Common myeloid progenitor, CD34-positive (primary cell): ENCODE data around the gene SLC10A7.
A peak's percentile ranks its signal among the peaks of the same experiment; 100 is the strongest.

Experiments
- CTCF ChIA-PET: fragments of 350-600 bp; sonication (Branson Sonifier 250); formaldehyde crosslinking; loops from one replicate; lab custom pipeline; 2021; ENCODE audit warnings: antibody characterized with exemption; lab: Charles Lee
- POLR2A ChIA-PET: fragments of 350-600 bp; sonication (Branson Sonifier 250); formaldehyde crosslinking; loops from one replicate; lab custom pipeline; 2021; ENCODE audit warnings: antibody characterized with exemption; lab: Charles Lee
- DNase-seq, 3 donors: peaks; one replicate each; pipeline versions ENCODE4 v3.0.0 to v3.0.0-alpha.2; 2013
- H3K27ac ChIP-seq, 2 experiments: 1 replicate in 1 of 2; 2 replicates in 1 of 2; pipeline ENCODE4 v1.7.0; 2013; ENCODE audit warnings: inconsistent platforms in 2 of 2, low read length in 2 of 2, mild to moderate bottlenecking in 2 of 2, low read depth in 1 of 2, moderate library complexity in 1 of 2; ENCODE audit not compliant: severe bottlenecking in 2 of 2, insufficient read depth in 1 of 2, poor library complexity in 1 of 2
- H3K27me3 ChIP-seq, 5 experiments: replicated peaks in 2 of 5; 1 replicate in 3 of 5; 2 replicates in 2 of 5; pipeline versions ENCODE4 v1.6.1 to v1.7.0; 2013; ENCODE audit warnings: low read length in 4 of 5, mild to moderate bottlenecking in 2 of 5, moderate library complexity in 2 of 5, inconsistent platforms in 1 of 5; ENCODE audit not compliant: insufficient read depth in 5 of 5, control insufficient read depth in 4 of 5
- H3K36me3 ChIP-seq, 4 experiments: 1 replicate in 2 of 4; 2 replicates in 2 of 4; pipeline versions ENCODE4 v1.6.1 to v1.7.0; 2013; ENCODE audit warnings: low read length in 3 of 4, control low read depth in 1 of 4, mild to moderate bottlenecking in 1 of 4; ENCODE audit not compliant: control insufficient read depth in 4 of 4, insufficient read depth in 4 of 4
- H3K4me1 ChIP-seq, 4 experiments: 1 replicate in 3 of 4; 2 replicates in 1 of 4; pipeline versions ENCODE4 v1.6.1 to v1.7.1; 2013; ENCODE audit warnings: low read length in 3 of 4, mild to moderate bottlenecking in 3 of 4, control low read depth in 1 of 4, inconsistent platforms in 1 of 4, moderate library complexity in 1 of 4; ENCODE audit not compliant: control insufficient read depth in 4 of 4, insufficient read depth in 4 of 4; ENCODE audit errors: control extremely low read depth in 1 of 4
- H3K4me3 ChIP-seq, 7 experiments: 1 replicate in 4 of 7; 2 replicates in 3 of 7; pipeline versions ENCODE4 v1.5.1 to v1.7.0; 2013; ENCODE audit warnings: mild to moderate bottlenecking in 7 of 7, low read length in 6 of 7, moderate library complexity in 6 of 7, inconsistent platforms in 2 of 7, low read depth in 2 of 7, control low read depth in 1 of 7; ENCODE audit not compliant: insufficient read depth in 4 of 7, control insufficient read depth in 1 of 7; ENCODE audit errors: extremely low read depth in 1 of 7
- H3K9me3 ChIP-seq, 5 experiments: 1 replicate in 4 of 5; 2 replicates in 1 of 5; pipeline versions ENCODE4 v1.6.1 to v1.7.1; 2013; ENCODE audit warnings: low read length in 4 of 5, mild to moderate bottlenecking in 2 of 5, inconsistent platforms in 1 of 5, low read depth in 1 of 5, moderate library complexity in 1 of 5; ENCODE audit not compliant: control insufficient read depth in 4 of 5, insufficient read depth in 2 of 5; ENCODE audit errors: control extremely low read depth in 1 of 5
- whole genome bisulfite sequencing: methylation state at CpG from one replicate; pipeline ENCODE4 v1.1.5; 2013; ENCODE audit not compliant: insufficient coverage; 5-methylcytosine and 5-hydroxymethylcytosine counted together

SLC10A7 gene

DNA sequence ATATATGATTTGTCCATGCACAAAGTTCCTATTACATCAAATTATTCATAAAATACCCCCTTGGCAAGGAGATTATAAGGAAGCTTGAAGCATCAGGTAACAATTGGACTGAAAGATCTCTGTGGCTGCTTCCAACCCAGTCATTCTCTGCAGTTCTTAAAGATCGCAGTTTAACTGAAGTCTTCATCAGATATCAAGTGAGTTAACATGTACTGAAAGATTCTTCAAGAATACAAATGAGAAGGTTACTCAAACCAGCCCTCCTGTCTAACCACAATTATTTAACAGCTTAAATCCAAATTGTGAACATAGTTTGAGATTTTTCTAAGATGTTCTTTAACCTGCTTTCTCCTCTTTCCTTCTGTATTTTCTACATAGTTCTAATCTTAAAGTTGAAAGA lies 56.1 kb downstream of the SLC10A7 start:
- Histone ChIP-seq H3K9me3 (no peaks in the 10 kb centered on the region), H3K27me3 (no peaks in the 10 kb centered on the region), H3K4me3 (no peak overlapping the region), H3K27ac (no peak overlapping the region), H3K36me3 (peaks cover 0 to 5% (median 0%) of the 10 kb centered on the region in 4 experiments), H3K4me1 (no peaks in the 10 kb centered on the region)
- no CpG with 5 or more reads among the region's 1 CpG for WGBS
- DNase-seq = no peak
- POLR2A ChIA-PET = no interaction called here
- CTCF ChIA-PET = no interaction called here

DNA sequence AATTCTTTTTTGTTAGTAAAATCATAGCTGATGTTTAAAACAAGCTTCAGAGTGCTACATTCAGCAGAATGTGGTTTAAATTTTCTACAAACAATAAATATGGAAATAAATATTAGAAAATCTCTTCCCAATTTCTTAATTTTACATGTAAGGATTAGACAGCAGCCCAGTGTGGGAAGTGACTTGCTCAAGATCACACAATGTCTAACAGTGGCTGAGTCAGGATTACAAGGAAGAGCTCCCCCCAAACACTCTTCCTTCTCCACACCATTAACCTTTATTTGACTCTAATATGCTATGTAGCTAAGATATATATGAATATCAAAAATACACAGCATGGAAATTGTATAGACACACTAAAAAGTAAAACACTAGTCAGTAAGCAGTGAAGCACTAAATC lies 59.5 kb downstream of the SLC10A7 start:
- DNase-seq = no peak
- Histone ChIP-seq H3K9me3 (no peaks in the 10 kb centered on the region), H3K4me3 (no peak overlapping the region), H3K27ac (no peak overlapping the region), H3K4me1 (peaks cover 0 to 5% (median 0%) of the 10 kb centered on the region in 4 experiments), H3K27me3 (no peaks in the 10 kb centered on the region), H3K36me3 (no peaks in the 10 kb centered on the region)
- ChIA-PET POLR2A (no interaction called here), CTCF (no interaction called here)

DNA sequence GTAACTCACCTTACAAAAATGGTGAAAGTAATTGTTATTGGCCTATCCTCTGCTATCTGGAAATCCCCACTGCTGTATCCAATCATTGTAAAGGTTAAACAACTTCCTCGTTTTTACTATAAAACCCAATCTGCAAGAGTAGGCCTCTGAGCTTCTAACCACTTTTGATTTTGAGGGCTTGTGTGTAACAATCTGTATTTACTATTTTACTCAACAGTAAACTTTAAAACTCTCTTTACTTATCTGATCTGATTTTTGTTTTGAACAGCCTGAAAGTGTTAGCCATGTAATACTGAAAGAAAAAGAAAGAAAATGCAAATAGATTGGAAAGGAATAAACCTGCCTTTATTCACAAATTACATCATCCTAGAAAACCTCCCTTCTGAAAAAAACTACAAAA lies 63.1 kb downstream of the SLC10A7 start:
- no peak overlapping the region for H3K27ac ChIP-seq
- DNase-seq = peak in 2 of 3 donors; percentile 44 to 61
- H3K9me3 ChIP-seq = no peaks in the 10 kb centered on the region
- H3K4me3 ChIP-seq = no peak overlapping the region
- no peaks in the 10 kb centered on the region for H3K36me3 ChIP-seq
- peaks cover 0 to 5% (median 0%) of the 10 kb centered on the region in 4 experiments for H3K4me1 ChIP-seq
- H3K27me3 ChIP-seq = no peaks in the 10 kb centered on the region
- CTCF ChIA-PET = no interaction called here
- POLR2A ChIA-PET = no interaction called here
- WGBS = no CpG with 5 or more reads among the region's 1 CpG

DNA sequence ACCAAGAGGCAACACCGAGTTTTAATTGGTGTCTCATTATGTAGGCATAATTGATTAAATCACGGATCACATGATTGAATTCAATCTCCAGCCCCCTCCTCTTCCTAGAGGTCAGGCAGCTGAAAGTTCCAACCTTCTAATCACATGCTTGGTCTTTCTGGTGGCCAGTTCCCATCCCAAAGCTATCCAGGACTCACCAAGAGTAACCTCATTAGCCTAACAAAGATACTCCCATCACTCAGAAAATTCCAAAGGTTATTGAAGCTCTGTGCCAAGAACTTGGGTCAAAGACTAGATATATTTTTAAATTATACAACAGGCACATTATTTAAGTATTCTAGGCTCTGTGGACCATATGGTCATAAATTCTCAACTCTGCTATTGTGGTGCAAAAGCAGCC lies 65.1 kb downstream of the SLC10A7 start:
- DNase-seq = no peak
- H3K4me3 ChIP-seq = no peak overlapping the region
- peaks cover 0 to 2% (median under 1%) of the 10 kb centered on the region in 5 experiments for H3K9me3 ChIP-seq
- no peaks in the 10 kb centered on the region for H3K27me3 ChIP-seq
- ChIA-PET POLR2A (no interaction called here), CTCF (no interaction called here)
- WGBS = 100% methylated on average over 1 of the region's 2 CpGs
- no peak overlapping the region for H3K27ac ChIP-seq
- no peaks in the 10 kb centered on the region for H3K36me3 ChIP-seq
- peaks cover 0 to 5% (median 0%) of the 10 kb centered on the region in 4 experiments for H3K4me1 ChIP-seq

DNA sequence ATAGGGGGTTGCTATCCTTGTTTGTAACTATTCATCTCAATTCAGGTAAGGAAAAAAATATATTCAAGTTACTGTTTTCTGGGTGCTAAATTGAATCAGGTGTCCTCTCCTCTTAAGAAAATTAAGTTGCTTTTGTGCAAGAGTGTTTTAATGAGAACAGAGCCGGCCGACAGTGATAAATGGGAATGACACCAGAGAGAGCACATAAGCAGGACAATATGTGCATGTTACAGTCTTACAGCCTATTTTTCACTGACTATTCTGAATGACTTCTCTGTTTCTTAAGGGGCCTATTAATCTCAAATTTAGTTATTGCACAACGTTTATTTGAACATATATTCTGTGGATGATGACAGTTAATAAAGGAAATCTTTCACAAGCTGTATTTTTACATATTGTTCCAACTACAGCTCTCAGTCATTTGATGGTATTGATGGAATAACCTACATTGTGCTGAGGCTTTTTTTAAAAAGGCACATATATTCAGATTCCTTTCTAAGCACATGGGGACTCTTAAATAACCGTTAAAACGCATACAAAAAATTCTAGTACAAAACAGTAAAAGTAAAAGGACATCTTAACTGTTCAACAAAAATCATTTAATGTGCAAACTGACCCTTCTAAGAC lies 68.4 kb downstream of the SLC10A7 start:
- no peaks in the 10 kb centered on the region for H3K36me3 ChIP-seq
- POLR2A ChIA-PET = no interaction called here
- DNase-seq = no peak
- no peak overlapping the region for H3K27ac ChIP-seq
- H3K4me3 ChIP-seq = no peak overlapping the region
- peaks cover 0 to 5% (median 0%) of the 10 kb centered on the region in 4 experiments for H3K4me1 ChIP-seq
- CTCF ChIA-PET = interaction anchor here (1.2 kb wide), 2 partner anchors 15 to 25 kb away, joined by 3 read pairs; no protein-coding TSS in a partner anchor
- peaks cover 4 to 7% (median 5%) of the 10 kb centered on the region in 5 experiments for H3K9me3 ChIP-seq
- H3K27me3 ChIP-seq = no peaks in the 10 kb centered on the region
- WGBS = 100% methylated on average over 4 of the region's 5 CpGs

DNA sequence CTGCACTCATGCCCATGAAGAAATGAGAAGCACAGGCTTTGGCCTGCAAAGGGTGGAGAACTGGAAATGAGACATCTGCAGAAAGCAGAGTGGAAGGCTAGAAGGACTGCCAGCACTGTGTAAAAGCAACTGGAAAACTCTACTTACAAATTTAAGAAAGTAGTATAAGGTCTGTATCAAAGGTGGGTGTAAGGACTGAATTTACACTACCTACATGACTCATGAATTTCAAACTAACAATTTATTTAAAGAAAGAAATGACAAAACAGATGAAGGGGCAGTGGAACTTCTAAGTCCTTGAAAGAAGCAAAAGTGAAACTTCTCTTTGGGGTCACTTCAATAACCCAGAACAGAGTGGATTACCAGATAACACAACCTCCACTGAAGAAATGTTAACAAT lies 71.2 kb downstream of the SLC10A7 start:
- POLR2A ChIA-PET = no interaction called here
- CTCF ChIA-PET = interaction anchor here (1.3 kb wide), 1 partner anchor 24 kb away, joined by 3 read pairs; no protein-coding TSS in a partner anchor

DNA sequence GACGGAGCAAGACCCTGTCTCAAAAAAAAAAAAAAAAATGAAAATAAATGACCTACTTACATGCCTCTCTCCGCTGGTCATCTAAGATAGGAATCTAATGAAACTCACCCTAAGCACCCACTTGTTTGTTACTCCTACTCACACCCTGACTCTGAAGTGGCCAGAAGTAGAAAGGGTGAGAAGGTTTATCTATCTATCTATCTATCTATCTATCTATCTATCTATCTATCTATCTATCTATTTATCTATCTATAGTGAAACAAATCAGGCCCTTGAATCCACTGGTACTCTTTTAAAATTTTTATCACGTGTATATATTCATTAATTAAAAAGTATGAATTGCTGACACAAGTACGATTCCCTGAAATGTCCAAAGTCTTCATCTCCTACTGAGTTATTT lies 75.2 kb downstream of the SLC10A7 start:
- Histone ChIP-seq H3K27me3 (no peaks in the 10 kb centered on the region), H3K36me3 (peaks cover 0 to 5% (median 2%) of the 10 kb centered on the region in 4 experiments), H3K9me3 (peaks cover under 1 to 5% (median 4%) of the 10 kb centered on the region in 5 experiments), H3K27ac (no peak overlapping the region), H3K4me1 (no peaks in the 10 kb centered on the region), H3K4me3 (no peak overlapping the region)
- no CpG with 5 or more reads among the region's 4 CpGs for WGBS
- POLR2A ChIA-PET = no interaction called here
- no peak for DNase-seq
- CTCF ChIA-PET = no interaction called here

More for the DNA sequence above, 71.2 kb downstream of the SLC10A7 start:
- Histone ChIP-seq H3K27me3 (no peaks in the 10 kb centered on the region), H3K9me3 (peaks cover 4 to 7% (median 5%) of the 10 kb centered on the region in 5 experiments), H3K4me1 (no peaks in the 10 kb centered on the region), H3K4me3 (no peak overlapping the region), H3K27ac (no peak overlapping the region), H3K36me3 (peaks cover 0 to 1% (median 0%) of the 10 kb centered on the region in 4 experiments)
- peak in 1 of 3 donors; percentile 3 for DNase-seq
